ENCODE results near the gene SPPL2B.

SPPL2B gene

GRCh38 chr19:2338055-2338615, 9.7 kb downstream of the SPPL2B start (continued):
- TF ChIP-seq, protein P1, sequence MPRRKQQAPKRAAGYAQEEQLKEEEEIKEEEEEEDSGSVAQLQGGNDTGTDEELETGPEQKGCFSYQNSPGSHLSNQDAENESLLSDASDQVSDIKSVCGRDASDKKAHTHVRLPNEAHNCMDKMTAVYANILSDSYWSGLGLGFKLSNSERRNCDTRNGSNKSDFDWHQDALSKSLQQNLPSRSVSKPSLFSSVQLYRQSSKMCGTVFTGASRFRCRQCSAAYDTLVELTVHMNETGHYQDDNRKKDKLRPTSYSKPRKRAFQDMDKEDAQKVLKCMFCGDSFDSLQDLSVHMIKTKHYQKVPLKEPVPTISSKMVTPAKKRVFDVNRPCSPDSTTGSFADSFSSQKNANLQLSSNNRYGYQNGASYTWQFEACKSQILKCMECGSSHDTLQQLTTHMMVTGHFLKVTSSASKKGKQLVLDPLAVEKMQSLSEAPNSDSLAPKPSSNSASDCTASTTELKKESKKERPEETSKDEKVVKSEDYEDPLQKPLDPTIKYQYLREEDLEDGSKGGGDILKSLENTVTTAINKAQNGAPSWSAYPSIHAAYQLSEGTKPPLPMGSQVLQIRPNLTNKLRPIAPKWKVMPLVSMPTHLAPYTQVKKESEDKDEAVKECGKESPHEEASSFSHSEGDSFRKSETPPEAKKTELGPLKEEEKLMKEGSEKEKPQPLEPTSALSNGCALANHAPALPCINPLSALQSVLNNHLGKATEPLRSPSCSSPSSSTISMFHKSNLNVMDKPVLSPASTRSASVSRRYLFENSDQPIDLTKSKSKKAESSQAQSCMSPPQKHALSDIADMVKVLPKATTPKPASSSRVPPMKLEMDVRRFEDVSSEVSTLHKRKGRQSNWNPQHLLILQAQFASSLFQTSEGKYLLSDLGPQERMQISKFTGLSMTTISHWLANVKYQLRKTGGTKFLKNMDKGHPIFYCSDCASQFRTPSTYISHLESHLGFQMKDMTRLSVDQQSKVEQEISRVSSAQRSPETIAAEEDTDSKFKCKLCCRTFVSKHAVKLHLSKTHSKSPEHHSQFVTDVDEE (CRISPR knock-in tag; IDR thresholded peaks at IDR 0.05), result no peak
- TF ChIP-seq GLIS3 (CRISPR knock-in tag; IDR thresholded peaks at IDR 0.05), result no peak

GRCh38 chr19:2338751-2339643, 10.5 kb downstream of the SPPL2B start:
- ATAC-seq, result no peak
- TF ChIP-seq ZNF8 (CRISPR knock-in tag; IDR thresholded peaks at IDR 0.05) (no peak), ZFP30 (CRISPR knock-in tag; IDR thresholded peaks at IDR 0.05) (no peak), GLIS3 (CRISPR knock-in tag; IDR thresholded peaks at IDR 0.05) (no peak), SNAI2 (CRISPR knock-in tag; IDR thresholded peaks at IDR 0.05) (no peak), ZNF70 (CRISPR knock-in tag; IDR thresholded peaks at IDR 0.05) (no peak), PATZ1 (CRISPR knock-in tag; IDR thresholded peaks at IDR 0.05; ENCODE audit: borderline replicate concordance) (no peak), ZFP3 (CRISPR knock-in tag; IDR thresholded peaks at IDR 0.05) (no peak), CSDC2 (CRISPR knock-in tag; IDR thresholded peaks at IDR 0.05) (no peak)
- TF ChIP-seq, protein P1 (CRISPR knock-in tag; IDR thresholded peaks at IDR 0.05), result no peak
- TF ChIP-seq, protein P2, sequence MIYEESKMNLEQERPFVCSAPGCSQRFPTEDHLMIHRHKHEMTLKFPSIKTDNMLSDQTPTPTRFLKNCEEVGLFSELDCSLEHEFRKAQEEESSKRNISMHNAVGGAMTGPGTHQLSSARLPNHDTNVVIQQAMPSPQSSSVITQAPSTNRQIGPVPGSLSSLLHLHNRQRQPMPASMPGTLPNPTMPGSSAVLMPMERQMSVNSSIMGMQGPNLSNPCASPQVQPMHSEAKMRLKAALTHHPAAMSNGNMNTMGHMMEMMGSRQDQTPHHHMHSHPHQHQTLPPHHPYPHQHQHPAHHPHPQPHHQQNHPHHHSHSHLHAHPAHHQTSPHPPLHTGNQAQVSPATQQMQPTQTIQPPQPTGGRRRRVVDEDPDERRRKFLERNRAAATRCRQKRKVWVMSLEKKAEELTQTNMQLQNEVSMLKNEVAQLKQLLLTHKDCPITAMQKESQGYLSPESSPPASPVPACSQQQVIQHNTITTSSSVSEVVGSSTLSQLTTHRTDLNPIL (CRISPR knock-in tag; IDR thresholded peaks at IDR 0.05; ENCODE audit: low read depth), result no peak

DNA sequence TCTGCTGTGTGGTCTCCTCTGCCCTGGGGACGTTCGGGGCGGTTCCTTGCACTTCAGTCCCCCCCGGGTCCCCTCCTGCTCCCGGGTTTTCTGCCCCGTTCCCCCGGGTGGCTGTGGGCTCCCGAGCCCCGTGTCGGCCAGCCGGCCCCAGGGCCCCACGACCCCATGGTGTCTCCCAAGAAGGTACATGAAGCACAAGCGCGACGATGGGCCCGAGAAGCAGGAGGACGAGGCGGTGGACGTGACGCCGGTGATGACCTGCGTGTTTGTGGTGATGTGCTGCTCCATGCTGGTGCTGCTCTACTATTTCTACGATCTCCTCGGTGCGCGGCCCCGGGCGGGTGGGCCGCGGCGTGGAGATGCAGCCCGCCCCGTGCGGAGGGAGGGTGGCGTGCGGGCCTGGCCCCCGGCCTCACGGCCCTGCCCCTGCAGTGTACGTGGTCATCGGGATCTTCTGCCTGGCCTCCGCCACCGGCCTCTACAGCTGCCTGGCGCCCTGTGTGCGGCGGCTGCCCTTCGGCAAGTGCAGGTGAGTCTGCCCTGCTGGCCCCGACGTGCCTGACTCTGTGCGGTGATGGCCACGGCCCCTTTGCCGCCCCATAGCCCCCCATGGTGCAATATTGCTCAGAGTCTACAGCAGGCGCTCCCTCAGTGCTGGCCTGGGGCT, 11.3 kb downstream of the SPPL2B start:
- ATAC-seq, result no peak
- TF ChIP-seq ESRRG (CRISPR knock-in tag; IDR thresholded peaks at IDR 0.05) (no peak), SNAI2 (CRISPR knock-in tag; IDR thresholded peaks at IDR 0.05) (no peak), ZNF565 (CRISPR knock-in tag; conservative IDR thresholded peaks at IDR 0.05; ENCODE audit: low read depth) (no peak), ZNF8 (CRISPR knock-in tag; IDR thresholded peaks at IDR 0.05) (no peak)

- TF ChIP-seq ARNTL (CRISPR knock-in tag; IDR thresholded peaks at IDR 0.05; ENCODE audit: borderline replicate concordance, low read depth) (no peak), ISL1 (CRISPR knock-in tag; IDR thresholded peaks at IDR 0.05) (no peak), CSDC2 (CRISPR knock-in tag; IDR thresholded peaks at IDR 0.05) (no peak), GLIS3 (CRISPR knock-in tag; IDR thresholded peaks at IDR 0.05) (no peak), ZNF565 (CRISPR knock-in tag; conservative IDR thresholded peaks at IDR 0.05; ENCODE audit: low read depth) (no peak), PATZ1 (CRISPR knock-in tag; IDR thresholded peaks at IDR 0.05; ENCODE audit: borderline replicate concordance) (no peak)
- TF ChIP-seq, protein P2 (CRISPR knock-in tag; IDR thresholded peaks at IDR 0.05; ENCODE audit: low read depth), result no peak
- ATAC-seq, result no peak
These were observed 12.2 kb downstream of the SPPL2B start for GRCh38 chr19:2340496-2341243.

Measured in SK-N-SH treated with all-trans-retinoic acid at 6 μM for 48 hours (cell line).